ENCODE data around the gene ACTG2. TPM values are rescaled to one million over a fixed set of nuclear protein-coding genes. Genes with fewer than 3 reads are reported as not detected.
A peak's percentile ranks its signal among the peaks of the same experiment; 100 is the strongest.
"Not testable (repeated sequence)": the region's sequence is repeated elsewhere in the genome, so short reads cannot be mapped to it uniquely, and the experiment has no call there.

Gene ACTG2
- total RNA-seq: 10 to 100 TPM; 12.1 to 13.5 TPM
- long read RNA-seq, transcript ACTG2-201 (9 exons, 1,530 nt): major isoform, 8 of 10 reads
- long read RNA-seq, partial matches to known transcripts: 0 of 10 reads
- long read RNA-seq, other reads (novel, unspliced or antisense): 1 of 10 reads

- intact Hi-C loops (cut with DNase I): no loop called here
- ATAC-seq: peak in 1 of 2 donors; percentile 12
- no peak for DNase-seq
Measured at GRCh38 chr2:73892631-73893329, at the start of gene ACTG2. ACTG2 (plus strand) TSS chr2:73893008; CDS start chr2:73901312, 8,304 bp downstream.

GRCh38 chr2:73844087-73844486 lies 48.7 kb upstream of the ACTG2 start:
- intact Hi-C loops (cut with DNase I): no loop called here
- no peak for DNase-seq
- no peak for ATAC-seq

GRCh38 chr2:73850009-73850408 lies 42.8 kb upstream of the ACTG2 start:
- intact Hi-C loops (cut with DNase I): no loop called here
- no peak for ATAC-seq
- no peak for DNase-seq

GRCh38 chr2:73851274-73851673 lies 41.5 kb upstream of the ACTG2 start:
- ATAC-seq (no peak), DNase-seq (no peak)
- intact Hi-C loops (cut with DNase I): no loop called here

GRCh38 chr2:73852020-73852419 lies 40.8 kb upstream of the ACTG2 start:
- intact Hi-C loops (cut with DNase I): no loop called here
- ATAC-seq (peak in 1 of 2 donors; percentile 89), DNase-seq (no peak)

GRCh38 chr2:73855526-73855925 lies 37.3 kb upstream of the ACTG2 start:
- no peak for DNase-seq
- no peak for ATAC-seq
- intact Hi-C loops (cut with DNase I): no loop called here

- no peak for ATAC-seq
- no peak for DNase-seq
- intact Hi-C loops (cut with DNase I): no loop called here
Measured at GRCh38 chr2:73856214-73856613, 36.6 kb upstream of the ACTG2 start.

GRCh38 chr2:73859721-73860586 lies 32.9 kb upstream of the ACTG2 start:
- ATAC-seq: peak in 1 of 2 donors; percentile 76
- intact Hi-C loops (cut with DNase I): no loop called here
- DNase-seq: no peak

GRCh38 chr2:73862987-73863386 lies 29.8 kb upstream of the ACTG2 start:
- DNase-seq (no peak), ATAC-seq (no peak)
- intact Hi-C loops (cut with DNase I): no loop called here

- intact Hi-C loops (cut with DNase I): no loop called here
Measured at GRCh38 chr2:73868204-73868978, 24.4 kb upstream of the ACTG2 start.

GRCh38 chr2:73870084-73870483 lies 22.7 kb upstream of the ACTG2 start:
- ATAC-seq (peak; percentile 95), DNase-seq (peak; percentile 77)
- intact Hi-C loops (cut with DNase I): no loop called here

More at GRCh38 chr2:73868204-73868978, 24.4 kb upstream of the ACTG2 start:
- DNase-seq (no peak), ATAC-seq (no peak)

GRCh38 chr2:73877071-73877802 lies 15.6 kb upstream of the ACTG2 start:
- intact Hi-C loops (cut with DNase I): no loop called here
- ATAC-seq (peak in 1 of 2 donors; percentile 47), DNase-seq (no peak)

GRCh38 chr2:73877984-73878383 lies 14.8 kb upstream of the ACTG2 start:
- intact Hi-C loops (cut with DNase I); ATAC-seq; DNase-seq: not testable (repeated sequence)

GRCh38 chr2:73885406-73885805 lies 7.4 kb upstream of the ACTG2 start:
- DNase-seq (no peak), ATAC-seq (no peak)
- intact Hi-C loops (cut with DNase I): no loop called here

GRCh38 chr2:73886357-73886756 lies 6.5 kb upstream of the ACTG2 start:
- no peak for DNase-seq
- ATAC-seq: no peak
- intact Hi-C loops (cut with DNase I): no loop called here

- DNase-seq; ATAC-seq; intact Hi-C loops (cut with DNase I): not testable (repeated sequence)
Measured at GRCh38 chr2:73887596-73888353, 5.0 kb upstream of the ACTG2 start.

- ATAC-seq (no peak), DNase-seq (no peak)
- intact Hi-C loops (cut with DNase I): no loop called here
Measured at GRCh38 chr2:73888388-73888787, 4.4 kb upstream of the ACTG2 start.

- DNase-seq (no peak), ATAC-seq (no peak)
- intact Hi-C loops (cut with DNase I): no loop called here
Measured at GRCh38 chr2:73889206-73889605, 3.6 kb upstream of the ACTG2 start.
